Left forelimb (tissue), 1 donor: ENCODE results near the gene TTLL7.
"Not testable (repeated sequence)": the region's sequence is repeated elsewhere in the genome, so short reads cannot be mapped to it uniquely, and the experiment has no call there.

ENCODE experiments used
- DNase-seq: peaks from one replicate; pipeline ENCODE4 v3.0.0-alpha.2; 2018; ENCODE audit warnings: low spot score

The TTLL7 gene

DNA sequence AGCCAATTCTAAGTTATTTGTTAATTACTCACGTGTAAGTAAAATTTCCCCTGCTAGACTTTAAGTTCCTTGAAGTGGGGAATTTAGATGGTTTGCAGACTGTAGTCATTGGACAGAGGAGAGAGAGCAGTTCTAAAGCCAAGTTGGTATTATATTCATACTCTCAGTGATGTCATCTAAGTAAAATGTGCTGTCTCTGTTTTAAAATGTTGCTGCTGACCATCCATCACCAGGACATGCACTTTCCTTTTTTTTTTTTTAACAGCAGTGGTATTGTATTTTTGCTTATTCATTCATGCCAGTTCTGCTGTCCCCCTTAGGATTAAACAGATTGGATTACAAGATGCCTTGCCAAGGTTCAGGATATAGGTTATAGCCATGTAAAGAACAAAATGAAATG is 2.3 kb downstream of the TTLL7 start:
- DNase-seq, result no peak

DNA sequence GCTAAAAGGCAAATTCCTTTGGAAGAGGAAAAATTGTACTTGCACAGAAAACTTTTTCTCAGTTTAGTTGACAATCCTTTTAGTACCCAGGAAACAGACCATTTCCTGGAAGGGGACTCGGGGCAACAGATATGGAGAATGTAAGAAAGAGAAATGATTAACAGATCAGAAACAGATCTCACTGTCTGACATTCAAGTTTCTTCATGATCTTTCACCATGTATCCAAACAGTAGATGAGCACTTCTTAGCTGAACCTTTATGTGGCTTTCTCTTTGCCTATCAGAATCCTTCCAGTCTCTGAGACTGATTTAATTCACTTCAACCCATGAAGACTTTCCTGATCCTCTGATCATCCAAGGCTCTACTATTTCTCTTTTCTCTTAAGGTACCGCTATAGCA is 2.7 kb downstream of the TTLL7 start:
- no peak for DNase-seq

DNA sequence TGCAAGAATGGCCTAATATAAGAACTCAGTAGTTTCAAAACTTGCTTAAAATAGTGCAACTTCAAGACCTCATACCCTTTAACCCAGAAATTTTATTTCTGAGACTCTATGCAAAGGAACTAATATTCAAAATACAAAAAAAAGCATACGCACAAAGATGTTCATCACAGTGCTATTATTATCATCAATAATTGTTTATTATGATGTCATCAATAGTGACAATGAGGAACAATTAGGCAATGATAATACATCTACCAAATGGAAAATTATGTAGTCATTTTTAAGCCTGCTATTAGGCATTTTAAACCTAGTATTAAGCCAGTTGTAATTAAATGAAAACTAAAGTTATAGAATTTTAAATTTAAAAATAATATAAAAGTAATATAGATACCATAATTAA is 3.3 kb downstream of the TTLL7 start:
- no peak for DNase-seq

DNA sequence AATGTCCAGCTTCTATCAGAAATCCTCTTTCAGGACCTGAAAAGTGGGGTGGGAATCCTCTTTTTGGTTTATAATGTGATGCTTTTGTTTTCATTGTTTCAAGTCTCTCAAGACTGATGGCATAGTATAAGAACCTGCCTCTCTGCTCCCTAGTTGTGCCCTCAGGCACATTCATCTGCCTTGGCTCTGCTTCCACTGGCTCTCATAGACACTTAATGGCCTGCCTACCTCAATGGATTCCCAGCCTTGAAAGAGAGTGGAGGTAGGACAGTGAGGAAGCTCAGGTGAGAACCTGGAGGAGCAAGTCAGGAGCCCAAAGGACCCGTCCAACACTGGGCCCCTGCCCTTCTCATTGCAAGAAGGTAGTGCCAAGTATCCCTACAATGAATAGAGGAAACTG is 4.8 kb downstream of the TTLL7 start:
- DNase-seq, result no peak

DNA sequence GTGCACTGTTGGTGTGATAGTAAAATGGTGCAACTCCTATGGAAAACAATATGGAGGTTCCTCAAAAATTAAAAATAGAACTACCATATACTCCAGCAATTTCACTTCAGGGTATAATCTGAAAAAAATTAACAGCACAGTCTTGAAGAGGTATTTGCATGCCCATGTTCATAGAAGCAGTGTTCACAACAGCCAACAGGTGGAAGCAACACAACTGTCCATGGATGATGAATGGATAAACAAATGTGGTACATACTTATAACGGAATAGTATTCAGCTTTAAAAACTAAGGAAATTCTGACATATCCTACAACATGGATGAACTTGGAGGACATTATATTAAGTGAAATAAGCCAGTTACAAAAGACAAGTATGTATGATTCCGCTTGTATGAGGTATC is 8.2 kb downstream of the TTLL7 start:
- no peak for DNase-seq

DNA sequence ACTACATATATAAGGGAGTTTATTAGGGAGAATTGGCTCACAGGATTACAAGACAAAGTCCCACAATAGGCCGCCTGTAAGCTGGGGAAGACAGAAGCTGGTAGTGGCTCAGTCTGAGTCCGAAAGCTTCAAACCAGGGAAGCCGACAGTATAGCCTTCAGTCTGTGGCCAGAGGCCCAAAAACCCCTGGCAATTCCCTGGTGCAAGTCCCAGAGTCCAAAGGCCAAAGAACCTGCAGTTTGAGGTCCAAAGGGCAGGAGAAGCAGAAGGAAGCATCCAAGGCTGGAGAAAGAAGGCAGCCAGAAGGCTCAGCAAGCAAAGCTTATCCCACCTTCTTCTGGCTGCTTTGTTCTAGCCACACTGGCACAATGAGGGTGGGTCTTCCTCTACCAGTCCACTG is 13.9 kb downstream of the TTLL7 start:
- no peak for DNase-seq

DNA sequence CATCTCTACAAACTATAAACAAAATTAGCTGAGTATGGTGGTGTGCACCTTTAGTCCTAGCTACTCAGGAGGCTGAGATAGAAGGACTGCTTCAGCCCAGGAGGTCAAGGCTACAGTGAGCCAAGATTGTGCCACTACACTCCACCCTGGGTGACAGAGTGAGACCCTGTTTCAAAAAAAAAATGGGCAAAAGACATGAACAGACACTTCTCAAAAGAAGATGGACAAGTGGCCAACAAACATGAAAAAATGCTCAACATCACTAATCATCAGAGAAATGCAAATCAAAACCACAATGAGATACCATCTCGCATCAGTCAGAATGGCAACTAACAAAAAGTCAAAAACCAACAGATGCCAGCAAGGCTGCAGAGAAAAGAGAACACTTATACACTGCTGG is 15.0 kb downstream of the TTLL7 start:
- not testable (repeated sequence) for DNase-seq

DNA sequence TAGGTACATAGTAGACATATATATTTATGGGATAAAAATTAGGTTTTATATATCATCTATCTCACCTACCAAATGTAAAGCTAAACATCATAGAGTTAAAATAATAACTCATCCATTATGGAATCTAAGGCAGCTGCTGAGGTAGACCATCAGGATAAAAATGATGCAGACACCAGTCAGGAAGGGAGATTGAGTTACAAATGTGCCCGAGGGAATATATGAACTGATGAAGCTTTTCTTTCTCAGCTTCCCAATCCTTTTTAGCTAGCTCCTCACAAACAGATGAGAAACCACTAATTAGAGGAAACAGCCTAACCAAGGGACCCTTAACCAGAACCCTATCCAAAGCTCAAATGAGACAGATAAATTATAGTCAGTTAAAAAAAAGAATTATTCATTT is 20.9 kb downstream of the TTLL7 start:
- DNase-seq, result no peak

DNA sequence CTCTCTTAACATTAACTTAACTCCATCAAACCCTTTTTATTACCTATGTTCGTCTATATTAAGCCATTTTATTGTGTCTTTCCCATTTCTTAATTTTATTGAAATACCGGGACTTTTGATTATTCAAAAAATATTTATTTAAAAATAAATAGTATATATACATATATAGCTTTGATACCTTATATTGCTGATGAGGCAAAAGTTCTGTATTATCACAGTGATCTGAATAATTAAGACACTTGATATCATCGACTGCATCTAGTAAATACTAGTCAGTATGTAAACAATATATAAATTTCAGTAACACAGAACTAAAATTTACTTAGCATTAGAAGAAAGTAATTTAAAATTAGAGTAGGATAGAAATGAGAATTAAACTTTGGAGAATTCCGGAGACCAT is 22.0 kb downstream of the TTLL7 start:
- no peak for DNase-seq

DNA sequence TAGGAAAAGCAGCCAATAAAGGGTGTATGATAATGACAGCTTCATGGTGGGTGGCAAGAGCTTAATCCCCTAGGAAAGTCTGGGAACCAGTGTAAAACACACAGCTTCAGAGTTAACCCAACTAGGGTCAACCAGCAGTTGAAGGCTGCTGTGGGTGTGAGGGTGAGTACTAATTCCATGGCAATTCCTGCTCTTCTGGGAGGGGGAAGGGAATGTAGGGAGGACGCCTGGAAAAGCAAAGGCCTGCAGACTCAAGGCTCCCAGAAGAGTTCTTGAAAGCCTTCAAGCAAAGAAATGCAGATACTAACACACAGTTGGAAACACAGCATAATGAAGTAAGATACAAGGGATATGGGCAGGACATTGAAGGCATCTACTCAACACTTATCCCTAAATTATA is 28.1 kb downstream of the TTLL7 start:
- DNase-seq, result no peak

DNA sequence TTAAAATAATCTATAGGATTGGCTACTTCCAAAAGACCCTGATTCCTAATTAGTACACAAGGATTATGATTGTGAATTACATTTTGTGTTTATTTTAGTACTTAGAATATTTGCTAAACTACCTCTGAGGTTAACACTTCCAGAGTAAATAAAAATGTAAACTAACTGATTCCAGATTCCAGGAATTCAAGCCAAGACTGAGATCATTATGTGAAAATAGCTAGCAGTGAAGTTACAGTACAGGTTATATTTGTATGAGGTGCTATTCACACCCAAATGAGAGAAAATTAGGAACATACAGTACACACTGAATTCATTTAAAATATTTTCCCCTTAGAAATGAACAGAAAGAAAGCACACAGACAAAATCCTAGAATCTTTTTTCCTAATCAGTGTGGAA is 28.8 kb downstream of the TTLL7 start:
- DNase-seq, result no peak

DNA sequence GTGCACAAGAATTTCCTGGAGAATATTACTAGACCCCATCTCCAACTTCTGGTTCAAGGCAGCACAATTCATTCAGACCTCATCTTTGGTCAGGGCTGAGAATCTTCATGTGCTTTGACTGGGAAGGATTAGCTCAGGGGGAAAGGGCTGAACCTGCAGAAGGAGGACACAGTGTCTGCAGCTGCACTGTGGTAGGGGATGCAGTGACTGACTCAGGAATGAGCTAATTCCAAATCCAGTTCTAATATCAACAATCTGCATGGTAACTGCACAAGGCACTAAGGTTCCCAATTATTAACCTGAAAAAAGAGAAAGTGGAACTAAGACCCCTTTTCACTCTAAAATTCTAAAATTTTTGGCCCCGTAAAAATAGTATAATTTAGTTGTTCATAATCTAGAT is 31.6 kb downstream of the TTLL7 start:
- DNase-seq, result no peak

DNA sequence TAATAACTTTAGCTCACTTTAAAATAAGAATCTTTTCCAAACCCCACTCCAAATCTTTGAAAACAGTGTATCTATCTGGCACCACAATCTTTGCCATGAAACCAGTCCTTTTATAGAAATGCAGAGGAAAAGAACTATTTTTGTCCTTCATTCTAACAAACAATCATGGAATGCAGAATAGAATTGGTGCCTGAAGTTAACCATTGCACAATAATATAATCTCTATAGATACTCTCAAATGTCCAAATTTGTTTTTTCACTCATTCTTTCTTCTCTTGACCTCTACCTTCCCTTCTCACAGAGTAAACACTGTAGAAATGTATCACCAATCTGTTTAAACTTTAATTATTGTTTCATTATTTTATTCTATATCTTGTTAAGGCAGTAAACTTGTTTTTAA is 34.8 kb downstream of the TTLL7 start:
- no peak for DNase-seq

DNA sequence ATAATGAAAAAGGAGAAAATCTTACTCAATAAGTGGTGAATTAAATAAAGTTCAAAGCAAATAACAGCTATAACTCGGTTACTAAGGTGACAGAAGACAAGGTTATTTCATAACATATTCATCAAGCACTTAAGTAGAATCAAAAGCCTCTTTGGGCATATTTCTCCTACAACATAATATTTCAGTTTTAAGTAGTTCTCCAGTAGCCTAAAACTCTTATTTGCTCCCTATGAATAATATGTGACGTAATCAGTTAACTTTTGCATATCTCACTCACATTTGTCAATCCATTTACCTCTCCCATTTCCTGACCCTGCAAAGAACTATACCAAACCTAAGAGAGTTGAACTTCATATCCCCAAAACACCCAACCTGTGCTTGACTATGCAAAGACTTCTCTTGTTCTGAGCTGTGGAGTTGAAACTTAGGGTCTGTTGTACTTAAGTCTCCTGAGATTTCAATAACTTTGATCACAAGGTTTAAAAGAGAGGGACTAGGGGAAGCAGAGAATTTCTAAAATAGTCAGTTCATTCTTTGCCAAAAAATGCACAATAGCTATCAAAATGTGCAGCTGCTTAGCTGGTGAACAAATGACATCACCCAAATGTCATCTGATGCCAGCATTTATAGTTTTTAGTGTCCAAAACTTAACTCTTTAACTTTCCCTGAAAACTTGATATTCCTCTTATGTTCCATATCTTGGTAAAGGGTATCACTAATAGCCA is 37.2 kb downstream of the TTLL7 start:
- no peak for DNase-seq

DNA sequence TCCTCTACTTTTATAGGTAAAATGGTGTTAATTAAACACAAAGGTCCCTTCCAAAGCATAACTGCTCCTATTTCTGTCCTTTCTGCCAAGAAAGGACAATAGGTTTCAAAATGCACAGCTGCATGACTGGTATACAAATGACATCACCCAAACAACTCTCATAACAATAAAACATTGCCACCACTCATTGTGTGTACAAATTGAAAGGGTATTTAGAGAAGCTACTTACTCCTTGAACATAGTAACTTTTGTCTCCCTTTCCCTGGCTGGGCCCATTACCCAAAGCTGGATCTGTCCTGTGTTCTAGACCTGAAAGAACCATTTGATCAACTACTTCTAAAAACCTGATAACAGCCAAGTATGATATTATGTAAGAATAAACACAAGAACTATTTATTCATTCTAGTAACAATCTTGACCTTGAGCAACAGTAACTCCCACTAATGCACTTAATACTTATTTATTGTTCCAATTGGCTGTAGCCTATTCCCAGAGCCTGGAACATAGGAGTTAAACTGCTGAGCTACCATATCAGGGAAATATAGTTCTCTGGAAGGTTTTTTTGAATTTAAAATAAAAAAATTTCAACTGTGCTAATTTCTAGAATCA is 38.2 kb downstream of the TTLL7 start:
- DNase-seq, result no peak

DNA sequence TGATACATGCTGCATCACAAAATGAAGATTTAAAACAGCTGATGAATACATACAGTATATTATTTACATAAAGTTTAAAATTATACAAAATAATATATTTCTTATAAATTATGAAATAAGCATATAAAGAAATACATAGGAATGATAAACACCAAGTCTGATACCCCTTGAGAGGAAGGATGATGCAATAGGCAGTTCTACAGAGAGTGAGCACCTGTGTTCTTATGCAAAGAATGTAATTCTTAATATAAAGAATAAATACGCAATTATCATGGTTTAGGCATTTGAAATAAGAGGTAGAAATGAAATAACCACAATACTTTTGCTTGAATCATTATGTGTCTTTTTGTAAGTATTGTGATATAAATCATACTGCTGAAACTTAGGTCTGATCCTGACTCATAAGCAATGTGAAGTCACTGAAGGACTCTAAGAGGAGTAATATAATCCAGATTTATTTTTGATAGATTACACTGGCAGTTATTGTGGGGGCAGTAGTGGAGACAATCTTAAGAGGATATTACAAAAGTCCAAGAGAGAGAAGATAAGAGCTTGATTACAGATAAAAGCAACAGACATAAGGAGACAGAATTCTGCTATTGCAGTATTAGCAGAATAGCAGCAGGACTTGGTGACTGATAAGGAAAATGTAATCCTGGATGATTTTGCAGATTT is 39.0 kb downstream of the TTLL7 start:
- DNase-seq, result no peak

DNA sequence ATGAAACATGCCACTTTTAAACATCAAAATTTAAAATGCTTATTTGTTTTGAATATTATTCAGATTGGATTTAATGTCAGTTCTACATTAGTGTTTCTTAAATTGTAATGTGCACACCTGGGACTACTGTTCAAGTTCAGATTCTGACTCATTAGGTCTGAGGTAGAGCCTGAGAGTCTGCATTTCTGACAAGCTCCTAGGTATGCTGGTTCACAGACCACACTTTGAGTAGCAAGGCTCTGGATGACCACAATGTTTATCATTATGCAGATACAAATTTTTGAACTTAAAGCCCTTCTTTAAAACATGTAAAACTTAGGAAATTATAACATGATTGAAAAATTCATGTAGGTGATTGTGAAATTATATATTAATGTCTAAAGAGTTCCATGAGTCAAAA is 40.2 kb downstream of the TTLL7 start:
- no peak for DNase-seq

DNA sequence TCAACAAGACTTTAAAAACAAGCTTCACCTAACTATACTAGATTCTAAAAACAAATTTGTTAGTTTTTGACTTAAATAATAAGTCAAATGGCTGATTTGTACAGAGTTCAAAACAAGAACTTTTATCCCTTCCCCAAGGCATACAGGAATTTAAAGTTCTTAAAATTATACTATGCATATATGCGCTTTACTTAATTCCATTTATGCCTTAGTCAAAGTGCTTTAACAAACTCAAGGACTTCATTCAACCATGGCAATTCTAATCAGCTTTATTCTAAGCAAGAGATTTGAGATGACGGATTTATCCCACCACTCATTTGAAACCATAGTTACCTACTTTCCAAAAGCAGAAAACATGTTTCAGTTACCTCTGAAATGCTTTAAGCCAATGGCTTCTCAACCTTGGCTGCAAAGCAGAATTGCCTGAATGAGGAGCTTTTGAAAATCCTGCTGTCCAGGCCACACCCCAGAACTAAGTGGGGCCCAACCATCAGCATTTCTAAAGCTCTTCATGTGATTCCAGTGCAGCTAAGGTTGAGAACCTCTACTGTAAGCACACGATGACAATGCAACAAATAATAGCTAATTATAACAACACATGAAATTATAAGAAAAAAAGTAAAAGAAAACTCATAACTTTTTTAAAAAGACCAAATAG is 44.6 kb downstream of the TTLL7 start:
- no peak for DNase-seq

DNA sequence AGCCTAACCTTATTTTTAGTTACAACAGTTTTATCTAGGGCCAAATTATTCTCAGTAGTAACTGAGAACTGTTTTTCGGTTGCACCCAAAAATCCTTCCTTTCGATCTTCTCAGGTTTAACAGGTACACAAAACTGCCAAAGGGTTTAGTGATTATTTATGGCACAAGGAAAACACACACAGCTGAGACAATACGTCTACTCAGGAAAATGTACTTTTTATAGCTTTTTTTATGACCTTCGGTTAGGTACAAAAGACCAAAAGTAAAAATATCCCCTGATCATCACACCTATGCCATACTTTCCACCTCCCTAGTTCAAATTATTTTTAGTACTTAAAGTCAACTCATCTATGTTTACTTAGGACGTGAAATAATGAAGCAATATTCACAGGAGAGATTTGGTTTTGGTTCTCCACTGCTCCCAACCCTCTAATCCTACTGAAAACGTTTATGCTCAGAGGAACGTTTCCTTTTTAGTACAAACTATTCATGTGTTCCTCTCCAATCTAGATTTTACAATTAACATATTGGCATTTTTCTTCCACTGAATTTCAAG is 48.7 kb downstream of the TTLL7 start:
- no peak for DNase-seq

DNA sequence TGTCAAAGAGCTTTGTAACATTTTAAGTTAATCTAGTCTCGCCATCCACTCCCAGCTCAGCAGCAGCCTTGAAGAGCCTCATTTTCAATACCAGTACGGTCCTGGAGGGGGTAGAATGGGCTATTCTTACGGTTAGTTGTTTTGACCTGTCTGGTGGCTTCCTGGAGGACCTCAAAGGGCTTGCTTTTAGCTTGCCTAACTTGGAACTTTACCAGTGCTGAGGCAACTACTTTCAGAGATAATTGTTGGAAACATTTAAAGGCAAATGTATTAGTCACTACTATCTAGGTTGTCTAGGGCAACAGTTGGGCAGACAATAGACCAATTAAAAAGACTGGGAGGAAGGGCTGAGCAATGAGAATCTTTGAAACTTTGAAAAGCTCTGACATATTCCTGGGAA is 56.0 kb downstream of the TTLL7 start:
- no peak for DNase-seq

DNA sequence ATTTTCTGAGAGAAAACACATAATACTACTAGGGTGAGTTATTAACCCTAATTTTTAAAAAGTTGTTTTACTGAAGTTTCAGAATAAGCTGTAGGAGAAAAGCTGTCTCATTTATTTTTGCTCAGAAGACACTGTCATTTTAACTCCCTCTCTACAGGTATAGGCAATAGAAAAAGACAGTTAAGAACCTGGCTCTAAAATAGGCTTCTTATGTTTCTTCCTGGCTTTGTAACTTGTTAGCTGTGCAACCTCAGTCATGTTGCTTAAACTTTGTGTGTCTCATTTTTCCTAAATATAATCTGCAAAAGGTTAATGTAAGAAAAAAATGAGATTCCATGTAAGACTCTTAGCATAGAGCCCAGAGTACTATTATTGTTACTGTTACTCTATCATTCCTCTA is 64.4 kb downstream of the TTLL7 start:
- DNase-seq, result no peak

DNA sequence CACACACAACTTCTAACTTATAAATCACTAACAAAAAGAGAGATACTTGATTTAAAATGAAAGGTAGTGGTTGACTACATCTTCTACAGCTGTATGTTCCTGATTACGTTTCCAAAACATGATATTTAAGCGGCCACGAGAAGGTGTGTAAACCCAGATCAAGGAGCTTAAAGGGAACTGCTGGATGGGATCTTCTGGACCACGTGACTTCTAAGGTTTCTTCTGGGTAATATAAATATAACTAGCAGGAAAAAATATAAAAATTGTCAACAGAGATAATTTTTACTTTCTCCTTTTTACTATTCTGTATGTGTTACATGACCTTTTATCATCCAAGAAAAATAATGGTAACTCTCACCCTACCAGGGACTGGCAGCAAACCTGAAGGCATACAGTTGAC is 66.2 kb downstream of the TTLL7 start:
- DNase-seq, result no peak

DNA sequence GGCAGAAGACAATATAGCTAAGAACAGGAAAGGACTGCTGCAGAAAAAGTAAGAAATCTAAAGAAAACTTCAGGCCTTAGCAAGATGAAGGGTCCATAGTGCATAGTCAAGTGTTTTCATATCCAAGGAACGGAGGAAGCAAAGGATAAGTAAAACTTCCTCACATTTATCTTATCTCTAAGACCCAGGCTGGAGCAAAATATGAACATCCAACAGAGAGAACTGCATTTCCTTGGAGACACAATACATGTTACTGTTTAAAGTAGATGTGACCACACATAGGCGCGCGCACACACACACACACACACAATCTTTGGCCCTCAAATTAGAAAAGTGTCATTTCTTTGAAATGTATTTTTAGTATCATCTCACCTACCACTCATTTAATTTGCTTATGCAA is 66.7 kb downstream of the TTLL7 start:
- DNase-seq, result no peak
